Nephron (organoid): ENCODE data around the gene ATP5PO.

Experiments
- H3K27ac Mint-ChIP-seq, 3 experiments: 2 replicates each; pipeline ENCODE4 v1.8.0; 2020; ENCODE audit warnings: mixed read lengths in 3 of 3, mild to moderate bottlenecking in 2 of 3, moderate library complexity in 1 of 3
- H3K27me3 Mint-ChIP-seq: 2 replicates; pipeline ENCODE4 v1.8.0; 2021; ENCODE audit warnings: low read depth, mild to moderate bottlenecking, moderate library complexity, mixed read lengths
- H3K36me3 Mint-ChIP-seq: 2 replicates; pipeline ENCODE4 v1.8.0; 2020; ENCODE audit warnings: low read depth, mixed read lengths
- H3K4me1 Mint-ChIP-seq: 2 replicates; pipeline ENCODE4 v1.8.0; 2020; ENCODE audit warnings: mixed read lengths
- H3K4me3 Mint-ChIP-seq, 3 experiments: 2 replicates each; pipeline ENCODE4 v1.8.0; 2020; ENCODE audit warnings: mild to moderate bottlenecking in 3 of 3, mixed read lengths in 3 of 3, moderate library complexity in 2 of 3
- H3K9me3 Mint-ChIP-seq: 2 replicates; pipeline ENCODE4 v1.8.0; 2020; ENCODE audit warnings: mixed read lengths
- TF ChIP-seq, protein P1 (sequence below), 3 experiments: fragments of 200-600 bp; sonication (generic); IDR thresholded peaks; one replicate each; pipeline ENCODE4 v1.5.0; 2021; ENCODE audit warnings: antibody characterized with exemption in 3 of 3; ENCODE audit not compliant: unreplicated experiment in 3 of 3

The ATP5PO gene, protein sequence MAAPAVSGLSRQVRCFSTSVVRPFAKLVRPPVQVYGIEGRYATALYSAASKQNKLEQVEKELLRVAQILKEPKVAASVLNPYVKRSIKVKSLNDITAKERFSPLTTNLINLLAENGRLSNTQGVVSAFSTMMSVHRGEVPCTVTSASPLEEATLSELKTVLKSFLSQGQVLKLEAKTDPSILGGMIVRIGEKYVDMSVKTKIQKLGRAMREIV

DNA sequence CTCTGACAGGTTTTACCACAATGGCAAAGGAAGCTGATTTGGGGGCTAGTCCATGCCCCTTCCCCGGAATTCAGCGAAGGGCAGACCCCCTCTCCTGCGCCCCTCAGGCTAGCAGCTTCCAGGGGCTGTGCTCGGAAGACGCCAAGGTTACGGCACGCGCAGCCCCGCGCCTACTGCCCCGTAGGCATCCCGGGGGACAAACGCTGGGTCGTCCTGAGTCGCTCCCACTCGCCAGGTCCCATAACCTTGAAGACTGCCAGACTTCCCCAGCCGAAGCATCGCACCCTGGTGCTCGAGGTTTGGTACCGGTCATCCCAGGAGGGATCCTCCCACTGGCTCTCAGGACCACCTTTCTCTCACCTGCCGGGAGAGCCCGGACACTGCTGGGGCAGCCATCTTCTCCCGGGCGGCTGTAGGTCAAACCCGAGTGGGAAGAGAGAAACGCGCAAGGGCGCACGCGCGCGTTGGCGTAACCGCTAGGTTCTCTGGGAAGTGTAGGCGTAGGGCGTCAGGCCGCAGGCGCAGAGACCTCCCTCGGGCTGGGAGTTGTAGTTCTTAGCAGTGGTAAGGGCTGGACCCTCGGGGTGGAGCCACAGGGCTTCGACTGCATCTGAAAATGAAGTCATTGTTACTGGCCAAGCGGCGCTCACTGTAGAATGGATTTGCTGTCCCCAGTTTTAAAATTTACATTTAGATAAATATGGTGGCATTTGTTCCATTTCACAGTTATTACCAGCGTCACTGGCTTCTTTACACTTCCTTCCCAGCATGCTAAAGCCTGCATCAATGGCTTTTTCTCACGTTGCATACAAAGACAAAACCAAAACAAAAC is at the start of gene ATP5PO:
TSS of gene ATP5PO (minus strand) at position 437 of the 832 bp plus-strand sequence. CDS start at position 396, 41 bp downstream.
- Mint-ChIP-seq H3K9me3 (no peaks in the 10 kb centered on the region), H3K27ac (peak within 1 kb of the TSS; percentile 91 to 96 (median 96)), H3K36me3 (peaks cover 19% of the 10 kb centered on the region), H3K4me1 (peaks cover 24% of the 10 kb centered on the region), H3K27me3 (no peaks in the 10 kb centered on the region), H3K4me3 (peak within 1 kb of the TSS; percentile 99 to 100 (median 100))
- TF ChIP-seq, protein P1, sequence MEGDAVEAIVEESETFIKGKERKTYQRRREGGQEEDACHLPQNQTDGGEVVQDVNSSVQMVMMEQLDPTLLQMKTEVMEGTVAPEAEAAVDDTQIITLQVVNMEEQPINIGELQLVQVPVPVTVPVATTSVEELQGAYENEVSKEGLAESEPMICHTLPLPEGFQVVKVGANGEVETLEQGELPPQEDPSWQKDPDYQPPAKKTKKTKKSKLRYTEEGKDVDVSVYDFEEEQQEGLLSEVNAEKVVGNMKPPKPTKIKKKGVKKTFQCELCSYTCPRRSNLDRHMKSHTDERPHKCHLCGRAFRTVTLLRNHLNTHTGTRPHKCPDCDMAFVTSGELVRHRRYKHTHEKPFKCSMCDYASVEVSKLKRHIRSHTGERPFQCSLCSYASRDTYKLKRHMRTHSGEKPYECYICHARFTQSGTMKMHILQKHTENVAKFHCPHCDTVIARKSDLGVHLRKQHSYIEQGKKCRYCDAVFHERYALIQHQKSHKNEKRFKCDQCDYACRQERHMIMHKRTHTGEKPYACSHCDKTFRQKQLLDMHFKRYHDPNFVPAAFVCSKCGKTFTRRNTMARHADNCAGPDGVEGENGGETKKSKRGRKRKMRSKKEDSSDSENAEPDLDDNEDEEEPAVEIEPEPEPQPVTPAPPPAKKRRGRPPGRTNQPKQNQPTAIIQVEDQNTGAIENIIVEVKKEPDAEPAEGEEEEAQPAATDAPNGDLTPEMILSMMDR (IDR thresholded peaks at IDR 0.05; ENCODE audit: unreplicated experiment in 3 of 3), result no peak

GRCh38 chr21:33964706-33965325 is 49.2 kb upstream of the ATP5PO start:
- H3K27me3 Mint-ChIP-seq, result peaks cover 3% of the 10 kb centered on the region
- peaks cover 18% of the 10 kb centered on the region for H3K36me3 Mint-ChIP-seq
- TF ChIP-seq, protein P1 (IDR thresholded peaks at IDR 0.05; ENCODE audit: unreplicated experiment in 3 of 3), result no peak
- H3K9me3 Mint-ChIP-seq, result peaks cover 9% of the 10 kb centered on the region
- H3K4me3 Mint-ChIP-seq, result no peak overlapping the region
- peaks cover 21% of the 10 kb centered on the region for H3K4me1 Mint-ChIP-seq
- no peak overlapping the region for H3K27ac Mint-ChIP-seq

DNA sequence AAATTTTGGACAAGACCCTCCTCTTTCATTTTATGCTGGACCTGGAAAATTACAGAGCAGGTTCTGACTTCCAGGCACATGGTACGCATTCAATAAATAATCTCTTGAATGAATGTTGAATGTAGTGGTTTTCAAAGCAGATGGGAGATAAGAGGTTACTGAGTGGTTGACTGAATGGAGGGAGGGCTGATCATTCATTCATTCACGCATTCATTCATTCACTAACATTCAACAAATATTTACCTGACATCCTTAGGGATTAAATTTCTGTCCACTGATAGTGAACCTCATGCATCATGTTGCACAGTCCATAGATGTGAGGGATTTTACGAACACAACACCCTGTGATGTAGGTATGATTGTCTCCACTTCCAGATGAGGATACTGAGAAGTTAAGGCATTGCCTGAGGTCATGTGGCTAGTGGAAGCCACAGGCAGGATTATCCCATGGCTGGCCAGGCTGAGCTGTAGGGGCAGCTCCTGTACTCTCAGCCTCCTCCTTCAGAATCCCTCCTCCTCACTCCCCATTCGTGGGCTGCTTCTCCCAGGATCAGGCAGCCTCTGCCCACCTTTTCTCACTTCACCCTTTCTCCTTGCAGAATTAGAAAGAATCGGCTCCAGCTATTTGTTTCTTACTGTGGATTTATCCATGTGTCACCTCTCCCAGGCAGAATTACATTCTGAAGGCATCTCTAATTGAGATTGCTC is 48.4 kb upstream of the ATP5PO start:
- peaks cover 3% of the 10 kb centered on the region for H3K27me3 Mint-ChIP-seq
- TF ChIP-seq, protein P1 (IDR thresholded peaks at IDR 0.05; ENCODE audit: unreplicated experiment in 3 of 3), result no peak
- H3K27ac Mint-ChIP-seq, result no peak overlapping the region
- peaks cover 26% of the 10 kb centered on the region for H3K36me3 Mint-ChIP-seq
- peaks cover 16% of the 10 kb centered on the region for H3K9me3 Mint-ChIP-seq
- no peak overlapping the region for H3K4me3 Mint-ChIP-seq
- peaks cover 13% of the 10 kb centered on the region for H3K4me1 Mint-ChIP-seq

- TF ChIP-seq, protein P1 (IDR thresholded peaks at IDR 0.05; ENCODE audit: unreplicated experiment in 3 of 3), result no peak
- peaks cover 3% of the 10 kb centered on the region for H3K4me1 Mint-ChIP-seq
- no peak overlapping the region for H3K27ac Mint-ChIP-seq
- no peak overlapping the region for H3K4me3 Mint-ChIP-seq
- H3K36me3 Mint-ChIP-seq, result peaks cover 35% of the 10 kb centered on the region
- H3K27me3 Mint-ChIP-seq, result peaks cover 3% of the 10 kb centered on the region
- H3K9me3 Mint-ChIP-seq, result peaks cover 30% of the 10 kb centered on the region
Measured at GRCh38 chr21:33962290-33962689, 46.7 kb upstream of the ATP5PO start.

GRCh38 chr21:33961061-33961460 is 45.5 kb upstream of the ATP5PO start:
- TF ChIP-seq, protein P1 (IDR thresholded peaks at IDR 0.05; ENCODE audit: unreplicated experiment in 3 of 3), result no peak
- Mint-ChIP-seq H3K27me3 (peaks cover 3% of the 10 kb centered on the region), H3K36me3 (peaks cover 35% of the 10 kb centered on the region), H3K4me3 (no peak overlapping the region), H3K4me1 (no peaks in the 10 kb centered on the region), H3K27ac (no peak overlapping the region), H3K9me3 (peaks cover 40% of the 10 kb centered on the region)
